Muscle layer of colon (tissue), 2 donors: ENCODE data around the gene ACACA.
"Not testable (repeated sequence)": the region's sequence is repeated elsewhere in the genome, so short reads cannot be mapped to it uniquely, and the experiment has no call there.

ENCODE experiments used
- H3K27ac ChIP-seq: one replicate; pipeline ENCODE4 v1.7.0; 2013; ENCODE audit warnings: low read depth, mild to moderate bottlenecking, low read length, moderate library complexity
- H3K27me3 ChIP-seq, 2 donors: one replicate each; pipeline ENCODE4 v1.7.0; 2013; ENCODE audit warnings: low read length in 2 of 2, mild to moderate bottlenecking in 2 of 2; ENCODE audit not compliant: insufficient read depth in 2 of 2, control insufficient read depth in 1 of 2
- H3K36me3 ChIP-seq: one replicate; pipeline ENCODE4 v1.7.0; 2013; ENCODE audit warnings: mild to moderate bottlenecking, low read length; ENCODE audit not compliant: insufficient read depth
- H3K4me1 ChIP-seq: one replicate; pipeline ENCODE4 v1.7.0; 2013; ENCODE audit warnings: mild to moderate bottlenecking, low read length; ENCODE audit not compliant: insufficient read depth
- H3K4me3 ChIP-seq, 2 donors: one replicate each; pipeline ENCODE4 v1.7.0; 2013; ENCODE audit warnings: low read length in 2 of 2, low read depth in 1 of 2, mild to moderate bottlenecking in 1 of 2, moderate library complexity in 1 of 2
- H3K9ac ChIP-seq: one replicate; pipeline ENCODE4 v1.7.0; 2013; ENCODE audit warnings: low read length
- H3K9me3 ChIP-seq: one replicate; pipeline ENCODE4 v1.7.0; 2013; ENCODE audit warnings: mild to moderate bottlenecking, low read length
- donor health status: abdominal sarcoma.
- donor health status: Adenocarcinoma of cecum.

ACACA gene

GRCh38 chr17:37365589-37365988 is 41.0 kb downstream of the ACACA start:
- H3K4me1 ChIP-seq, result no peaks in the 10 kb centered on the region

GRCh38 chr17:37361543-37361942 is 45.1 kb downstream of the ACACA start:
- Histone ChIP-seq H3K4me3 (no peak overlapping the region), H3K36me3 (no peaks in the 10 kb centered on the region), H3K27ac (no peak overlapping the region), H3K27me3 (no peaks in the 10 kb centered on the region), H3K4me1 (peaks cover 15% of the 10 kb centered on the region), H3K9ac (no peak overlapping the region), H3K9me3 (no peaks in the 10 kb centered on the region)

More at GRCh38 chr17:37365589-37365988, 41.0 kb downstream of the ACACA start:
- Histone ChIP-seq H3K9ac (no peak overlapping the region), H3K27me3 (no peaks in the 10 kb centered on the region), H3K9me3 (no peaks in the 10 kb centered on the region), H3K4me3 (no peak overlapping the region), H3K36me3 (no peaks in the 10 kb centered on the region), H3K27ac (no peak overlapping the region)

- Histone ChIP-seq H3K4me1 (peaks cover 15% of the 10 kb centered on the region), H3K9ac (no peak overlapping the region), H3K27me3 (no peaks in the 10 kb centered on the region), H3K9me3 (no peaks in the 10 kb centered on the region), H3K27ac (no peak overlapping the region), H3K4me3 (no peak overlapping the region), H3K36me3 (no peaks in the 10 kb centered on the region)
These were observed 46.0 kb downstream of the ACACA start for GRCh38 chr17:37360632-37361031.

GRCh38 chr17:37359682-37360188 is 46.9 kb downstream of the ACACA start:
- no peaks in the 10 kb centered on the region for H3K36me3 ChIP-seq
- H3K4me1 ChIP-seq, result peaks cover 15% of the 10 kb centered on the region
- H3K9me3 ChIP-seq, result no peaks in the 10 kb centered on the region
- peak overlapping the region; percentile 97 for H3K27ac ChIP-seq
- no peaks in the 10 kb centered on the region for H3K27me3 ChIP-seq
- peak overlapping the region; percentile 52 to 63 for H3K4me3 ChIP-seq
- H3K9ac ChIP-seq, result peak overlapping the region; percentile 58

GRCh38 chr17:37358830-37359681 is 47.6 kb downstream of the ACACA start:
- H3K9ac ChIP-seq, result peak overlapping the region; percentile 60
- no peaks in the 10 kb centered on the region for H3K36me3 ChIP-seq
- peak overlapping the region; percentile 97 for H3K27ac ChIP-seq
- H3K4me1 ChIP-seq, result peaks cover 15% of the 10 kb centered on the region
- no peaks in the 10 kb centered on the region for H3K27me3 ChIP-seq
- peak overlapping the region; percentile 52 to 76 for H3K4me3 ChIP-seq
- H3K9me3 ChIP-seq, result no peaks in the 10 kb centered on the region

DNA sequence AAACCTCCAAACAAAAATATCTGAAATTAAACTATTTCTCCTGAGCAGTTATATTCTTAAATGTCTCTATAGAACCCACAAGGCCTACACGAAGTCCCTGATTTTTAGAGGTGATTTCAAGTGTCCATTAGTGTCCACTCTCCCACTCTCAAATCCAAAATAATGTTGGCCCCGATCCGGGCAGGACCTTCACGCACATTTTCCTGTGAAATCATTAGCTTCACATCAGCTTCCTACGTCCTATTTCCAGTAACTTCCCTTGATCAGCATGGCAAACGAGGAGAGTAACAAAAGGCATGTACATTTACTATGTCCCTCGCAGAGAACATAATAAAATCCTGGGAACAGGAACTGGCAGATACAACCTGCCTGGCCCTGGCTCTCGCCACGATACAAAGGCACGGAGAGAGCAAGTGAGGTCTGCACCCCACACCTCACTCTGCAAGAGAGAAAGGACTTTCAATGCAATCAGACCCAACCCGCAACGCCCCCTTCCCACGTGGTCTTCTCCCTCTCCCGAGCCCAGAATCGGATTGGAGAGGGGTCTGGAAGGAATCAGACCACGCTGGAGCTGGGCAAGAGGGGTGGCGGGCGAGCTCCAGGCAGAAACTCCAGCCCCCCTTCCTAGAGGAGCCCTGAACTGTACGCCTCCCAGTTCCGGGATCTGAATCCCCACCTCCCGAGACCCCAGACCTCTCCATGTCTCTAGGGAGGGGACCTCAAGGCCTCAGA is 48.4 kb downstream of the ACACA start:
- peak overlapping the region; percentile 60 for H3K9ac ChIP-seq
- H3K4me3 ChIP-seq, result peak overlapping the region; percentile 52 to 76
- H3K4me1 ChIP-seq, result peaks cover 15% of the 10 kb centered on the region

DNA sequence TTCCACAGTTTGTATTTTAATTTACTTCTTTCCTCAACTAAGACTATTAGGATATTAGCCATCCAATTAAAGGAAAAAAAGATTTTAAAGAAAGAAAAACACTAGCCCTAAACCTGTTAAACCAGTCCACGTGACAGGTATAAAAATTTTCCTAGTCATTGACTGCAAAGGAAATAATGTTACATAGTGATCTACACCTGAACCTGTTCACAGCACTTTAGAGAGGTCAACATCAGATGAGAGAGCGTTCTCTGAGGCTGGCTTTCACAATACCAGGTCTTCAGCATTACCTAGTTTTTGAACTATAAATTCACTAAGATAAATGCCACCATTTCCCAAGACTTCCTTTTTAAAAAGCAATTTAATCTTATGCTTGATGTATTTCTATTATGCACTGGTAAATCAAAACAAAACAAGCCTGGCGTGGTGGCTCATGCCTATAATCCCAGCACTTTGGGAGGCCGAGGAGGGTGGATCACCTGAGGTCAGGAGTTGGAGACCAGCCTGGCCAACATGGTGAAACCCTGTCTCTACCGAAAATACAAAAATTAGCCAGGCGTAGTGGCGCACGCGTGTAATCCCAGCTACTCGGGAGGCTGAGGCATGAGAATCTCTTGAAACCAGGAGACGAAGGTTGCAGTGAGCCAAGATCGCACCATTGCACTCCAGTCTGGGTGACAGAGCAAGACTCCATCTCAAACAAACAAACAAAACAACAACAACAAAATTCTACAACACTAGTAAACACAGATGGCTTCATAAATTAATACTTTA is 49.7 kb downstream of the ACACA start:
- H3K9me3 ChIP-seq, H3K27me3 ChIP-seq, H3K4me3 ChIP-seq, H3K36me3 ChIP-seq, H3K9ac ChIP-seq, H3K27ac ChIP-seq: not testable (repeated sequence)
- H3K4me1 ChIP-seq, result peaks cover 15% of the 10 kb centered on the region

More for the DNA sequence above, 48.4 kb downstream of the ACACA start:
- Histone ChIP-seq H3K27ac (peak overlapping the region; percentile 97), H3K27me3 (no peaks in the 10 kb centered on the region), H3K36me3 (no peaks in the 10 kb centered on the region), H3K9me3 (no peaks in the 10 kb centered on the region)

DNA sequence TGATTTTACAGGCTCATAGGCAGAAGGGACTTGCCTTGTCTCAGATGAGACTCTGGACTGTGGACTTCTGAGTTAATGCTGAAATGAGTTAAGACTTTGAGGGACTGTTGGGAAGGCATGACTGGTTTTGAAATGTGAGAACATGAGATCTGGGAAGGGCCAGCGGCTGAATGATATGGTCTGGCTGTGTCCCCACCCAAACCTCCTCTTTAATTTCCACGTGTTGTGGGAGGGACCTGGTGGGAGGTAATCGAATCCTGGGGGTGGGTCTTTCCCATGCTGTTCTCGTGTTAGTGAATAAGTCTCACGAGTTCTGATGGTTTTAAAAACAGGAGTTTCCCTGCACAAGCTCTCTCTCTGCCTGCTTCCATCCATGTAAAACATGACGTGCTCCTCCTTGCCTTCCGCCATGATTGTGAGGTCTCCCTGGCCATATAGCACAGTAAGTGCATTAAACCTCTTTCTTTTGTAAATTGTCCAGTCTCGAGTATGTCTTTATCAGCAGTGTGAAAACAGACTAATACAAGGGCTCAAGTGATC is 59.7 kb downstream of the ACACA start:
- H3K27me3 ChIP-seq, H3K36me3 ChIP-seq, H3K9me3 ChIP-seq, H3K27ac ChIP-seq, H3K4me3 ChIP-seq, H3K4me1 ChIP-seq, H3K9ac ChIP-seq: not testable (repeated sequence)

DNA sequence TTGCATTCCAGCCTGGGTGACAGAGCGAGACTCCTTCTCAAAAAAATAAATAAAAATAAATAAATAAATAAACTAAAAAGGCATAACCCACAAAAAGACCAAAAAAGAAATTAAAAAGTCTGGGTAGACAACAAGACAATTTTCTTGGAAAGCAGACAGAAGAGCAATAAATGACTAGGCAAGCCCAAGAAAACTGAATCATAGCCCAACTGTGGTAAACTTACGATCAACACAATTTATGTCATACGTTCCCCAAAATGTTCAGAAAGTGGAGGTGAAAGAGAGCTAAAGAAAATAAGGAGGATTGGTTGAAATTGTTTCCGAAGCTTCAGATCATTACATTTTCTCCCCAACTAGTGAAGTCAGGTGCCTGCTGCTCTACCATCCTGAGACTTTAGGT is 62.1 kb downstream of the ACACA start:
- H3K27me3 ChIP-seq, result no peaks in the 10 kb centered on the region
- H3K9ac ChIP-seq, result no peak overlapping the region
- H3K4me3 ChIP-seq, result no peak overlapping the region
- H3K27ac ChIP-seq, result no peak overlapping the region
- H3K4me1 ChIP-seq, result no peaks in the 10 kb centered on the region
- no peaks in the 10 kb centered on the region for H3K9me3 ChIP-seq
- no peaks in the 10 kb centered on the region for H3K36me3 ChIP-seq

DNA sequence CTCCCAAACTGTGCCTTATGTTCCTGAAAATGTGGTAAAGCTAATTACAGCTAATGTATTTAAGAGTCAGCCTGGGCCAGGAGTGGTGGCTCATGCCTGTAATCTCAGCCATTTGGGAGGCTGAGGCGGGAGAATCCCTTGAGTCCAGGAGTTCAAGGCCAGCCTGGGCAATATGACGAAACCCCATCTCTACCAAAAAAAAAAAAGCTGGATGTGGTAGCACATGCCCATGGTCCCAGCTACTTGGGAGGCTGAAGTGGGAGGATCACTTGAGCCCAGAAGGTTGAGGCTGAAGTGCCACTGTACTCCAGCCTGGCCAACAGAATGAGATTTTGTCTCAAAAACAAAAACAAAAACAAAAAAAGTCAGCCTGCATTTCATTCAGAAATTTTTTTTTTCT is 64.0 kb downstream of the ACACA start:
- Histone ChIP-seq H3K9me3 (no peaks in the 10 kb centered on the region), H3K4me1 (no peaks in the 10 kb centered on the region), H3K4me3 (no peak overlapping the region), H3K9ac (no peak overlapping the region), H3K27ac (no peak overlapping the region), H3K27me3 (no peaks in the 10 kb centered on the region), H3K36me3 (no peaks in the 10 kb centered on the region)

DNA sequence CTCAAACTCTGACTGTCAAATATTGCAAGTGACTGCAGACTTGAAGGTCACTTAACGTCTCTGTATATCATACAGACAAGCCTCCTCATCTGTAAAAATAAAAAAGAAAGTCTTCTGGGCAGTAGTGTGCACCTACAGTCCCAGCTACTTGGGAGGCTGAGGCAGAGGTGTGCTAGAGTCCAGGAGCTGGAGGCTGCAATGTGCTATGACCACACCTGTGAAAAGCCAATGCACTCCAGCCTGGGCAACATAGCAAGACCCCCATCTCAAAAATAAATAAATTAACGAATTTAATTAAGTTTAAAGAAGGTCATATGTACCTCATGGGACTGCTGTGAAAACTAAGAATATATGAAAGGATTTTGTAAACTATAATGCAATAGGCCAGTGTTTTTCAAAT is 65.8 kb downstream of the ACACA start:
- Histone ChIP-seq H3K4me3 (no peak overlapping the region), H3K4me1 (no peaks in the 10 kb centered on the region), H3K27ac (no peak overlapping the region), H3K36me3 (no peaks in the 10 kb centered on the region), H3K9me3 (no peaks in the 10 kb centered on the region), H3K27me3 (no peaks in the 10 kb centered on the region), H3K9ac (no peak overlapping the region)
